Measurements from ENCODE around the gene BSG. TPM values are rescaled to one million over a fixed set of nuclear protein-coding genes. Genes with fewer than 3 reads are reported as not detected.

BSG gene
- total and polyA plus RNA-seq, 9 of the 15 experiments (the other 6 are each of a cell fraction or from before 2014, with no cell fraction given): 4.6 to 495 (median 187) TPM

DNA sequence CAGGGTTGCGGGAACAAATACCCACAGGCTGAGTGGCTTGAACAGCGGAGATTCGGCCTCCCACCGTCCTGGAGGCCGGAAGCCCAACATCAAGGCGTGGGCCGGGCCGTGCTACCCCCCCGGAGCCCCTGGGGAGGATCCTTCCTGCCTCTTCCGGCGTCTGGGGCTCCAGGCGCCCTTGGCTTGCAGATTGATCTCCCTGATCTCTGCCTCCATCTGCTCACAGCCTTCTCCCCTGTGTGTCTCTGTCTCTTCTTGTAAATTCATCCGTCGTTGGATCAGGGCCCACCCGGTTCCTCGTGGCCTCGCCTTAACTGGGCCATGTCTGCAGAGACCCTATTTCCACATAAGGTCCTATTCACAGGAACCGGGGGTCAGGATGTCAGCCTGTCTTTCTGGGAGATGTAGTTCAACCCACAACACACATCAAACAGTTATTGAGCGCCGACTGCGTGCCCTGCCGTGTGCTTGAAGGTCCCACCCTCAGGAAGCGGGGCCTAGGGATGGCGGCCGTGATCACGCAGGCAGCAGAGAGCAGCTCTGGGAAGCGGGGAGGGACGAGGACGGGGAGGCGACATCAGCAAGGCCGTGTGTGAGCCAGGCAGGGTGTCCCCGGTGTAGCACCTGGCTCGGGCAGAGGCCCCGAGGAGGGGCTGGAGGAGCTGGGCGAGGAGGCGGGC lies 38.5 kb downstream of the BSG start (continued):
- TF ChIP-seq, protein P1, sequence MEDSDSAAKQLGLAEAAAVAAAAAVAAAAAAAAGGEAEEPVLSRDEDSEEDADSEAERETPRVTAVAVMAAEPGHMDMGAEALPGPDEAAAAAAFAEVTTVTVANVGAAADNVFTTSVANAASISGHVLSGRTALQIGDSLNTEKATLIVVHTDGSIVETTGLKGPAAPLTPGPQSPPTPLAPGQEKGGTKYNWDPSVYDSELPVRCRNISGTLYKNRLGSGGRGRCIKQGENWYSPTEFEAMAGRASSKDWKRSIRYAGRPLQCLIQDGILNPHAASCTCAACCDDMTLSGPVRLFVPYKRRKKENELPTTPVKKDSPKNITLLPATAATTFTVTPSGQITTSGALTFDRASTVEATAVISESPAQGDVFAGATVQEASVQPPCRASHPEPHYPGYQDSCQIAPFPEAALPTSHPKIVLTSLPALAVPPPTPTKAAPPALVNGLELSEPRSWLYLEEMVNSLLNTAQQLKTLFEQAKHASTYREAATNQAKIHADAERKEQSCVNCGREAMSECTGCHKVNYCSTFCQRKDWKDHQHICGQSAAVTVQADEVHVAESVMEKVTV (CRISPR knock-in tag; IDR thresholded peaks at IDR 0.05): no peak
- peak; percentile 40 for TF ChIP-seq CREM (IDR thresholded peaks at IDR 0.05; ENCODE audit: low read depth)
- no peak for TF ChIP-seq CHD4 (IDR thresholded peaks at IDR 0.05; ENCODE audit: insufficient read depth, insufficient replicate concordance, low read depth, low read length, poor library complexity, severe bottlenecking)
- TF ChIP-seq NCOA1 (IDR thresholded peaks at IDR 0.05; ENCODE audit: low read depth): peak; percentile 81
- TF ChIP-seq RBM17 (IDR thresholded peaks at IDR 0.05; ENCODE audit: borderline replicate concordance, low read depth, low read length): no peak
- no peak for TF ChIP-seq CTBP1 (IDR thresholded peaks at IDR 0.05; ENCODE audit: borderline replicate concordance)
- TF ChIP-seq, protein P2, sequence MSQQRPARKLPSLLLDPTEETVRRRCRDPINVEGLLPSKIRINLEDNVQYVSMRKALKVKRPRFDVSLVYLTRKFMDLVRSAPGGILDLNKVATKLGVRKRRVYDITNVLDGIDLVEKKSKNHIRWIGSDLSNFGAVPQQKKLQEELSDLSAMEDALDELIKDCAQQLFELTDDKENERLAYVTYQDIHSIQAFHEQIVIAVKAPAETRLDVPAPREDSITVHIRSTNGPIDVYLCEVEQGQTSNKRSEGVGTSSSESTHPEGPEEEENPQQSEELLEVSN (IDR thresholded peaks at IDR 0.05; ENCODE audit: borderline replicate concordance in 1 of 2, extremely low read depth in 1 of 2, insufficient read depth in 1 of 2, insufficient read length in 1 of 2, low read depth in 1 of 2, low read length in 1 of 2, poor library complexity in 1 of 2, severe bottlenecking in 1 of 2): peak; percentile 24 to 43
- no peak for TF ChIP-seq ZFP36 (IDR thresholded peaks at IDR 0.05; ENCODE audit: low read depth, low read length, partially characterized antibody)
- TF ChIP-seq RAD51 (IDR thresholded peaks at IDR 0.05; ENCODE audit: borderline replicate concordance, low read depth): no peak
- no peak for TF ChIP-seq ZNF780A (CRISPR knock-in tag; IDR thresholded peaks at IDR 0.05)
- no peak for TF ChIP-seq ZNF217 (CRISPR knock-in tag; IDR thresholded peaks at IDR 0.05)
- TF ChIP-seq, protein P3, sequence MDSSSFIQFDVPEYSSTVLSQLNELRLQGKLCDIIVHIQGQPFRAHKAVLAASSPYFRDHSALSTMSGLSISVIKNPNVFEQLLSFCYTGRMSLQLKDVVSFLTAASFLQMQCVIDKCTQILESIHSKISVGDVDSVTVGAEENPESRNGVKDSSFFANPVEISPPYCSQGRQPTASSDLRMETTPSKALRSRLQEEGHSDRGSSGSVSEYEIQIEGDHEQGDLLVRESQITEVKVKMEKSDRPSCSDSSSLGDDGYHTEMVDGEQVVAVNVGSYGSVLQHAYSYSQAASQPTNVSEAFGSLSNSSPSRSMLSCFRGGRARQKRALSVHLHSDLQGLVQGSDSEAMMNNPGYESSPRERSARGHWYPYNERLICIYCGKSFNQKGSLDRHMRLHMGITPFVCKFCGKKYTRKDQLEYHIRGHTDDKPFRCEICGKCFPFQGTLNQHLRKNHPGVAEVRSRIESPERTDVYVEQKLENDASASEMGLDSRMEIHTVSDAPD (CRISPR knock-in tag; IDR thresholded peaks at IDR 0.05): no peak
- TF ChIP-seq, protein P4, sequence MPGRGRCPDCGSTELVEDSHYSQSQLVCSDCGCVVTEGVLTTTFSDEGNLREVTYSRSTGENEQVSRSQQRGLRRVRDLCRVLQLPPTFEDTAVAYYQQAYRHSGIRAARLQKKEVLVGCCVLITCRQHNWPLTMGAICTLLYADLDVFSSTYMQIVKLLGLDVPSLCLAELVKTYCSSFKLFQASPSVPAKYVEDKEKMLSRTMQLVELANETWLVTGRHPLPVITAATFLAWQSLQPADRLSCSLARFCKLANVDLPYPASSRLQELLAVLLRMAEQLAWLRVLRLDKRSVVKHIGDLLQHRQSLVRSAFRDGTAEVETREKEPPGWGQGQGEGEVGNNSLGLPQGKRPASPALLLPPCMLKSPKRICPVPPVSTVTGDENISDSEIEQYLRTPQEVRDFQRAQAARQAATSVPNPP (IDR thresholded peaks at IDR 0.05; ENCODE audit: borderline replicate concordance, insufficient read depth, insufficient read length): no peak
- no peak for TF ChIP-seq E2F3 (CRISPR knock-in tag; IDR thresholded peaks at IDR 0.05)
- TF ChIP-seq, protein P5, sequence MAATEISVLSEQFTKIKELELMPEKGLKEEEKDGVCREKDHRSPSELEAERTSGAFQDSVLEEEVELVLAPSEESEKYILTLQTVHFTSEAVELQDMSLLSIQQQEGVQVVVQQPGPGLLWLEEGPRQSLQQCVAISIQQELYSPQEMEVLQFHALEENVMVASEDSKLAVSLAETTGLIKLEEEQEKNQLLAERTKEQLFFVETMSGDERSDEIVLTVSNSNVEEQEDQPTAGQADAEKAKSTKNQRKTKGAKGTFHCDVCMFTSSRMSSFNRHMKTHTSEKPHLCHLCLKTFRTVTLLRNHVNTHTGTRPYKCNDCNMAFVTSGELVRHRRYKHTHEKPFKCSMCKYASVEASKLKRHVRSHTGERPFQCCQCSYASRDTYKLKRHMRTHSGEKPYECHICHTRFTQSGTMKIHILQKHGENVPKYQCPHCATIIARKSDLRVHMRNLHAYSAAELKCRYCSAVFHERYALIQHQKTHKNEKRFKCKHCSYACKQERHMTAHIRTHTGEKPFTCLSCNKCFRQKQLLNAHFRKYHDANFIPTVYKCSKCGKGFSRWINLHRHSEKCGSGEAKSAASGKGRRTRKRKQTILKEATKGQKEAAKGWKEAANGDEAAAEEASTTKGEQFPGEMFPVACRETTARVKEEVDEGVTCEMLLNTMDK (IDR thresholded peaks at IDR 0.05; ENCODE audit: borderline replicate concordance, insufficient read depth, low read depth, low read length, poor library complexity, severe bottlenecking): no peak
- TF ChIP-seq SNIP1 (IDR thresholded peaks at IDR 0.05; ENCODE audit: low read depth): peak; percentile 78
- no peak for TF ChIP-seq GATAD2A (IDR thresholded peaks at IDR 0.05)
- TF ChIP-seq OTX1 (CRISPR knock-in tag; IDR thresholded peaks at IDR 0.05): no peak
- TF ChIP-seq TCF3 (CRISPR knock-in tag; IDR thresholded peaks at IDR 0.05): peak; percentile 40; the same call in 1 of the 2 replicates
- TF ChIP-seq, protein P6, sequence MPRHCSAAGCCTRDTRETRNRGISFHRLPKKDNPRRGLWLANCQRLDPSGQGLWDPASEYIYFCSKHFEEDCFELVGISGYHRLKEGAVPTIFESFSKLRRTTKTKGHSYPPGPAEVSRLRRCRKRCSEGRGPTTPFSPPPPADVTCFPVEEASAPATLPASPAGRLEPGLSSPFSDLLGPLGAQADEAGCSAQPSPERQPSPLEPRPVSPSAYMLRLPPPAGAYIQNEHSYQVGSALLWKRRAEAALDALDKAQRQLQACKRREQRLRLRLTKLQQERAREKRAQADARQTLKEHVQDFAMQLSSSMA (CRISPR knock-in tag; IDR thresholded peaks at IDR 0.05): no peak
